Transverse colon (tissue), 4 donors: ENCODE results near the gene PBX2.

ENCODE experiments used
- CTCF ChIP-seq, 5 experiments: fragments of 200-600 bp in 3 of 5; fragments of 450-650 bp in 2 of 5; sonication (generic) in 3 of 5; IDR thresholded peaks; 1 replicate in 2 of 5; 2 replicates in 3 of 5; pipeline ENCODE4 v1.5.1; 2016 to 2017; ENCODE audit warnings: antibody characterized with exemption in 5 of 5, inconsistent platforms in 3 of 5, mild to moderate bottlenecking in 2 of 5, moderate library complexity in 1 of 5
- POLR2A ChIP-seq: fragments of 450-650 bp; IDR thresholded peaks from one replicate; pipeline ENCODE4 v1.6.1; 2016; ENCODE audit warnings: antibody characterized with exemption, mild to moderate bottlenecking, moderate library complexity
- POLR2AphosphoS5 ChIP-seq, 3 donors: sonication (generic); formaldehyde crosslinking; IDR thresholded peaks; one replicate each; pipeline ENCODE4 v1.6.1; 2016; ENCODE audit warnings: antibody characterized with exemption in 3 of 3

- TF ChIP-seq CTCF (IDR thresholded peaks at IDR 0.05) (no peak), POLR2AphosphoS5 (IDR thresholded peaks at IDR 0.05) (no peak), POLR2A (no peak)
These were observed 797 bp downstream of the PBX2 start for GRCh38 chr6:32189069-32189741.
